SIG-M5 treated with dmso at 0.1 percent for 504 hours (cell line): Measurements from ENCODE around the gene INTS4.
"Not testable (repeated sequence)": the region's sequence is repeated elsewhere in the genome, so short reads cannot be mapped to it uniquely, and the experiment has no call there.

Experiments used
- DNase-seq: peaks from one replicate; lab custom pipeline; 2025; ENCODE audit not compliant: unreplicated experiment; lab: John Stamatoyannopoulos, UW

The INTS4 gene

DNA sequence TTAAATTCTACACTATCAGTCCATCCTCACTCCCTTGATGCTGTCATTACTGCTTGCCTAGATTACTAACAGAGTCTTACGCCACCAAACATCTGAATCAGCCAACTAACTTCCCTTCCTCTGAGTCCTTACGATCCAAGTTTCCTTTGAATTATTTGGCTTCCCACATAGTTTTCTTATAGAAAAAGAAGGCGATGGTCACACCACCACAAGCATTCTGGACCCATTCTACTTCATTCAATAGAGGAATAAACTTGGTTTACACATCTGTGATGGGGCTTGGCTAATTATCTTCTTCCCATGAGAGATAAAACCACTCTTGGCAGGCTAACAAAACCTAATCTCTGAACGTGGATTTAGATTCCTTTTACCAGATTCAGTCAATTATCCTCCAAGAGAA is 35.0 kb downstream of the INTS4 start:
- no peak for DNase-seq

DNA sequence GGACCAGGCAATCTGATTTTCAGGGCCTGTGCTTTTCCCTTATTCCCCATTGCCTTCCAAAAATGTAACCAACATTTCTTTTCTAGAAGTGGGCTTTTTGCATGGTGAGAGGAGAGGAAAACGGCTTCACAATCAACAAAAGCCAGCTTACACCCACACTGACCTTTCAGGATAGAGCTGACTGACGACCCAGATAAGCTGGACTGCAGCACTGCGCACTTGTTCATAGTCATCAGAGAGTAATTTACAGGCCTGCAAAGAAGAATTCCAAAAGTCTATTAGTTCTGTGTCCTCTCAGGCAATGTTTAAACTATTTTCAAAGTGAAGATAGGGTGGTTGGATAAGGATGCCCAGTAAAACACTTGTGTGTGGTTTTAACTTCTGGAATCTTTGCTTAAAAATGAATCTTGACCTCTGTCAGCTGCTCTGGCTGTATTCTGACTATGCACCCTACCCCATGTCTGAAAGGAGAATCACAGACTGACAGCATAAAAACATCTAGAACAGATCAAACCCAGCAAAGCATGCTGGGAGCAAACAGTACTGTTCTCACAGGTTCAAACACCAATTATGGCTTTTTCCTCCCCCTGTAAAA is 35.8 kb downstream of the INTS4 start:
- DNase-seq: not testable (repeated sequence)

DNA sequence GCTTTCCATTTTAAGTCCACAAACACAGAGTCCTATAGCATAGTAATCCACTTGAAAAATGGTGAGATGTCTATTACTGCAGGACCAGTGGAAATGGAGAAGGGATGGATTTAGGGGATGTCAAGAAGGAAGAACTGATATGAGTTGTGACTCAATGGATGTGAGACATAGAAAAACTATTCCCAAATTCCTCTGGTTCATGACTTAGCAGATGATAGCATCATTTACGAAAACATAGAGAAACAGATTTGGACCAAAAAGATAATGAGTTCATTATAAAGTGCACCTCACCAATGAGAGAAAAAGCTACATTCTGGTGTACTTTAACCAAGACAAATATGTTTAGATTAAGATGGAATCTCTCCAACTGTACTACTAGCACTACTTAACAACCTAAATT is 51.2 kb downstream of the INTS4 start:
- DNase-seq: not testable (repeated sequence)

DNA sequence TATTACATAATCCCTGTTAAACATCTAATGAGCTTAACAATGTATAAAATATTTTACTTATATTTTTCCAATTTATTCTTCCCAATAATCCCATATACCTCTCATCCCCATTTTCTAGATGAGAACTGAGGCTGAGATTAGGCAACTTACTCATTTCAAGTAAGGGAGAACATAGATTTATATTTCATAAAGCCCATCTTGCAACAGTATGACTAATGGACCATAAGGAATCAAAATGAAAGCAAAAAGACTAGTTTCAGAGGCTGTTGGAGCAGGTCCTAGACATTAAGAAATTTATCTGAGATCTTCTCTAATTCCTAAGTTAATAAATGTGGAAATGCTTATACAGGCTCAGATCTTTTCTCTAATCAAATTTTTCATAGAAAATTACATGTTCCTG is 52.0 kb downstream of the INTS4 start:
- not testable (repeated sequence) for DNase-seq

DNA sequence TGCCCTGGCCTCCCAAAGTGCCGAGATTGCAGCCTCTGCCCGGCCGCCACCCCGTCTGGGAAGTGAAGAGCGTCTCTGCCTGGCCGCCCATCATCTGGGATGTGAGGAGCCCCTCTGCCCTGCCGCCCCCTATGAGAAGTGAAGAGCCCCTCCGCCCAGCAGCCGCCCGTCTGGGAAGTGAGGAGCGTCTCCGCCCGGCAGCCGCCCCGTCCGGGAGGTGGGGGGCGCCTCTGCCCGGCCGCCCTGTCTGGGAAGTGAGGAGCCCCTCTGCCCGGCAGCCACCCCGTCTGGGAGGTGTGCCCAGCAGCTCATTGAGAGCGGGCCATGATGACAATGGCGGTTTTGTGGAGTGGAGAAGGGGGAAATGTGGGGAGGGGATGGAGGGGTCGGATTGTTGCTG is 60.9 kb downstream of the INTS4 start:
- DNase-seq: not testable (repeated sequence)

DNA sequence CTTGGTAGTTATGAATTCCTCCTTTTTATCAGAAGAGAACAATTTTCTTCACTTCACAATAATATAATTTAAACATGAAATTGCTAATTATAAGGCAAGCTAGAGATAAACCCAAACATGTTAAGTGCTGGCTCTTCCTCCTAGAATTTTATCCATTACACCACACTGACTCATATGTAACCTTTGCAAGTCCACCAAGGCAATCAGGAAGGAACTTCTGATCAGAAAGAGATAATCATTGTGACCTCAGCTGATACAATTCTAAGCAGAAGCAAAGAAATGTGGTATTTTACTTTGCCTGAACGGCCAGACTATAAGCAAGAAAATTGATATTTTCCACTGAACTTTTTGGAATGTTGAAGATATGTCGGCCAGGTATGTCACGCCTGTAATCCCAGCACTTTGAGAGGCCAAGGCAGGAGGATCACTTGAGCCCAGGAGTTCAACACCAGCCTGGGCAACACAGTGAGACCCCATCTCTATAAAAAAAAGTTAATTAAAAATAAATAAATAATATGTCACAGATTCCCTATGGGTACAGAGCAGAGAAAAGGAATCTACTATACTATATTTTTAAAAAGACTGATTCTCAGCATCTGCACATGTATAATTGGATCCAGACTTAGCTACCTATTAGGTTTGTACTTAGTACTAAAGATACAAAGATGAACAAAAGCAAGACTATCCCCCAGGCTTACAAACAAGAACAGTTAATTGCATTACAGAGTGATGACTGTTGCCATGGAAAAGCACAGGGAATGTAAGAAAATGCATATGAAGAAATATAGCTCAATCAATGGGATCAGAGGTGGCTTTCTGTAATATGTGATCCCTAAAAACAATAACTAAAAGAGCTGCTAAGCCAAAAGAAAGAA is 63.9 kb downstream of the INTS4 start:
- DNase-seq: not testable (repeated sequence)

DNA sequence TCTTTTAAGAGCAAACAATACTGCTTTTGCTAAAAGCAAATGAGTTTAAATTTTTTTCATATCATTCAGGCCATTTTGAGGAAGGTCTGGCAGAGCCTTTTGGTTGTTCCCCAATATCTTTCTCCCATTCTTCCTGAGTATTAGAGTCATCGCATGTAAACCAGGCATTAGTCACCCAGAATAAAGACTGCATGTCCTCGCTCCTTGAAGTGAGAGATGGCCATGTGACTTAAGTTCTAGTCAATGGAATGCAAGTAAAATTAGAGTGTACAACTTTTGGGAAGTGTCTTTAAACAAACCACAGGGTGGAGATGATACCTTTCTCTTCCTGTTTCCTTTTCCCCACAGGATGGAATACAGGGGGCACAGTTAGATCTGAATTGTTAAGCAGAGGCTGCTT is 76.8 kb downstream of the INTS4 start:
- not testable (repeated sequence) for DNase-seq

DNA sequence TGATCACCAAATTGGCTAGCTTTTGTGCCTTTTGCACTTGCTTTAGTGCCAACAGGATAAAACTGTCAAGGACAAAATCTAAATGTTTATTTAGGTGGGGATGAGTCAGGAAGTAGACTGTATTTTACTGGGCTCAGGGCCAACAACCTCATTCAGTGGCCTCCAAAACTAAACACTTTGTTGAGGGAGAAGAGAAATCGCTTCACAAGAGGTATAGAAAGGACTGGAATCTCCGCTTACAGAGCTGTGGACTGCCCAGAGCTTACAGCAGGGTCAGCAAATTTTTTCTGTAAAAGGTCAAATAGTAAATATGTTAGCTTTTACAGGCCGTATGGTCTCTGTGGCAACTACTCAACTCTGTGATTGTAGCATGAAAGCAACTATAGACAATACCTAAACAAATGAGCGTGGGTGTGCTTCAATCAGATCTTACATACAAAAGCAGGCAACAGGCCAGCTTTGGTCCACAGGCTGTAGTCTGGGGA is 80.1 kb downstream of the INTS4 start:
- peak; percentile 20 for DNase-seq

DNA sequence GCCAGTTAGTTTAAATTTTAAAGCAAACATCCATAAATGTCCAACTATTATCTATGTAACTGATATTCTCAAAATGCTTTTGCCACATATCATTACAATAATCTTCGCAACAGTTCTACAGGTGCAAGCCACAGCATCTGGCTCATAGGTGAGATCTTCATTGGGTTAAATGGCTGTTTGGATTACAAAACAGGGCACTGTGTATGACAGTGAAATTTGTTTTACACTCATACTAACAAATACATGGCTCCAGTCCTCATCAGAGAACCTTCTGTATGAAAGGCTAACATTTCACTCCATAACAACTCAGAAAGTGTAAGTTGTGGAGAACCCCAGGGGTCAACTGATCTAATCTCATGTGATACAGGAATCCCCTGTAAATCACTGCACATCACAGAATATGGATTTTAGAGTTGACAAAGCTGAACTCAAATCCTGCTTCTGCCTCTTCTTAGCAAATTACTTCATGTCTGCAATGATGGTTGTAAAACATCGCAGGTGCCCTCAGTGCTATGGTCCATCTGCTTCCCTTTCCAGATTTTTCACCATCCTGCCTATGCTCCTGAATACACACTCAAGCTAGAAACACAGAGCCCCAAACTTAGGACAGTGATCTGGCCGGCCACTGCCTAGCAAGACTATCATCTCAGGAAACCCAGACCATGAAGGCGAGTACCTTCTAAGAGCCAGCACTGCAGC is 80.7 kb downstream of the INTS4 start:
- DNase-seq: not testable (repeated sequence)

DNA sequence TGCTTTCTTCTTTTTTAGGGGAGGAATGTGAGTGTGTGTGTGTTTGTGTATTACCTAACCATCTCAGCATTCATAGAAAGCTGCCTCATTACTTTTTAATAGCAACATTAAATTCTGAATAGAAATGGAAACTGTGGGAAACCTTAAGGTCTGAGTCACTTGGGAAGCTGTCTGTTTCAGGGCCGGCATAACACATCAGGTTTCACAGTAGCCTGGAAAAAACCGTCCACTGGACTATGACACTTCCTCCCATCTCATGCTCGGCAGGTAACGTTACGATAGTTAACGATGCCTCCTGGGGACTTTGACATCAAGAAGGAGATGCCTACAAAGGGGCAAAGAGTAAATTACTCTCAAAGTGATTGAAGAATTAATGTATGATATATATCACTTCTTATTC is 83.6 kb downstream of the INTS4 start:
- not testable (repeated sequence) for DNase-seq

DNA sequence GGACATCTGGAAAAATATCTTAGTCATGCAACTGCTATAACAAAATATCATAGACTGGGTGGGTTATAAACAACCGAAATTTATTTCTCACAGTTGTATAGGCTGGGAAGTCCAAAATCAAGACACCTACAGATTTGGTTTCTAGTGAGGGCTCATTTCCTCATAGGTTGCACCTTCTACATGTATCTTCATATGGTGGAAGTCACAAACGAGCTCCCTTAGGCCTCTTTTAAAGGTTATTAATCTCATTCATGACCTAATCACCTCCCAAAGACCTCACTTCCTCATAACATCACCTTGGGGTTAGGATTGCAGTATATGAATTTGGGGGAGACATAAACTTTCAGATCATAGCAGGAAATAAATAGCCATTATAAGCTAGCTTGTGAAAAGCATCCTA is 85.2 kb downstream of the INTS4 start:
- DNase-seq: no peak

DNA sequence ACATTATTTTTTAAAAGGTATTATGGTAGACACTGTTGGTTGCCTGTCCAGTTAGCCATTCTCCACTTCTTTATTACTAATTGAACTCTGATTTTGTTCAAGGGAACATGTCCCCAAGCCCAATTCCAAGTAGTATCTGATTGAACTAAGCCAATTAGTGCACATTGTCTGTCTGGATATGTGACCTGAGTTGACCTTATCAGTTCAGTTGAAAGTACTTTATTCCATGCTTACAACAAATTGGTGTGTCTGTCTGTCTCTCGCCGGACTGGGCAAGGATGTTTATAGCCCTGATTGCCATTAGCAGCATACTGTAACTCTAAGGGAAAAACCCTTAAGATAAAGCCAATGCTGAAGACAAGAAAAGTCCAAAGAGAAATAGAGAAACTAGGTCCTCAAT is 85.6 kb downstream of the INTS4 start:
- DNase-seq: no peak

DNA sequence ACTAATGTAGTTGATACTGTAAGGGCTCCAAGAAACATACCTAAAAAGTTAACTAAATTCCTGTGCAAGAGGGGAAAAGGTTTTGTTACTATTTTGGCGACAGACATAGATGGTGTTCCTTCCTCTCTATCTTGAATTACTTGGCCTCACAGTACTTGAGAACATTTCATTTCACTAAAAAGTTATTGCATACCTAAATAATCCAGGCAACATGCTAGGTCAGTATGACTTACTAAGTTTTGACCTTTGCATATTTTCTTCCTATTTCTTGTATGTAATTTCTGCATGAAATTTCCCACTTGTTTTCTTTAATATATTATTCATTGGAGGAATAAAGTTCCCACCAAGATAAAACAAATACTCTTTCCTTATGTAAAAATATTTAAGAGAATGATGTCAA is 99.5 kb downstream of the INTS4 start:
- DNase-seq: not testable (repeated sequence)

DNA sequence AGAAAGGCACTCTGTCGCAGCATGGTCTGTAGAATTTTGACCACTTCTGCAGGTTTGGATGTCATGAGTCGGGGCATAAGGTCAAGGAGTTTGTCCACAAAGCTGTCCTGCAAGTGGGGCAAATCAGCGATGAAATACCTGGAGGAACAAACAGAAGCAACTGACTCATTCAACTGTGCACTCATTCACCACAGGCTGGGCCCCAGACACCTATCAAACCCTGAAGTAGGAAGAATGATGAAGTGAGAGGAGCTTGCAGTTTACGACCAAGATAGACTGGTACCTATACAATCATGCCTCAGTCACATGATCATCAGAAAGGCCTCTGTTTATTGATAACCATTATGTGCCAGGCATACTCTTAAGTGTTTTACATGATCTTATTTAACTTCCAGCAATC is 102.8 kb downstream of the INTS4 start:
- DNase-seq: not testable (repeated sequence)

DNA sequence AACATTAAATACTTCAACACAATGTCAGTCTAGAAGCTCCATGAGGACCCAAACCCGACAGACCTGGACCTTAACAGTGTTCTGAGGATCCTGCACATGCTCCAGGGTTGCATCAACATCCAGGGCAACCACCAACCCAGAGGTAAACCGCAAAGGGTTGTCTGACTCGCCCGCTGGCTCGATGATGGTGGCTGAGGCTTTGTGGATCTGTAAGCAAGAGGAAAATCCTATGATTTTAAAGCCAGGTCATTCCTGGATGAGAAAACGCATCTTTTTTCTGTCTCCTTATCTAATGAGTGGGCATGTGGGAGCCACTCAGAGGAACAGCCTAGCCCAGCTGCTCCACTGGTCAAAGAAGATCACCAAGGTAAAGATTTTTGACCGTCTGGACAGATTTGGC is 103.2 kb downstream of the INTS4 start:
- not testable (repeated sequence) for DNase-seq

DNA sequence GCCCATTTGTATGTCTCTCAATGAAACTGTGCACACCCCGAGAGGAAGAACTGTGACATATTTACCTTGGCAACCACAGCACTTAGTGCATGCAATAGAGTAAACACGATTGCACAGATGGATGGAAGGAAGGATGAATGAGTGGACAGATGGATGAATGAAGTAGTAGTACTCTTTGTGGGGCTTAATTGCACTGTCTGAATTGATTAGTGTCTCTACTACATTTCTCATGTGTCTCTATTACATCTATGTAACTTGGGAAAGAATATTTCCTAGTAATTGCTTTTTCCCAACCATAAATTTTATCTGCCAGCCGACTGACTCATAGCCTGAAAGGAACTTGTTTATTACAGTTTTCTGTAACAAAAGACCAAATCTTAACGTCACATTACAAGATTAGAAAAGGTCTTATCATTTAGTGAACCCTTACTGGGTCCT is 103.8 kb downstream of the INTS4 start:
- DNase-seq: not testable (repeated sequence)

DNA sequence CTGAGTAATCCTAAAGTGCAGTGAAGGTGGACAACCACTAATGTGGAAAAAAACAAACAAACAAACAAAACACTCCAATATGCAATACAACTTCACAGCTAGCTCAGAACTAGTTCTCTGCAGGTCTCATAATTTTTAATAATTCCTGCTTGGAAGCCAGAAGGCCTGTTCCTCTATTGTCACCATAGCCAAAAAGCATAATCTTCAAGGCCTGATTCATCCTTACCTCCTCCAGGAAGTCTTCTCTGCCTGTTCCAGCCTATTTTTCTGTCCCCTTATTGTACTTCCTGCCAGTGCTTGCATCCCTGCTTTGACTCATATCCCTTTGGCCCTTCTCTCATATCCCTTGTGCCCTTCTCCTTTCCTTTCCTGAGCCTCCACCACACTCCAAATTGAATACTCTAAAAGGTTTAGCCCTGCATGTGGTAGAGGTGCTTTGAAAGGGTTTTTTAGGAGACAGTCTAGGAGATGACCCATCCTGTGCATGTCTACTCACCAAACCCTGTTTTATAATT is 104.3 kb downstream of the INTS4 start:
- DNase-seq: not testable (repeated sequence)

DNA sequence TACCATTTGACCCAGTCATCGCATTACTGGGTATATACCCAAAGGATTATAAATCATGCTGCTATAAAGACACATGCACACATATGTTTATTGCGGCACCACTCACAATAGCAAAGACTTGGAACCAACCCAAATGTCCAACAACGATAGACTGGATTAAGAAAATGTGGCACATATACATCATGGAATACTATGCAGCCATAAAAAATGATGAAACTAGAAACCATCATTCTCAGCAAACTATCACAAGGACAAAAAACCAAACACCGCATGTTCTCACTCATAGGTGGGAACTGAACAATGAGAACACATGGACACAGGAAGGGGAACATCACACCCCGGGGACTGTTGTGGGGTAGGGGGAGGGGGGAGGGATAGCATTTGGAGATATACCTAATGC is 105.4 kb downstream of the INTS4 start:
- DNase-seq: not testable (repeated sequence)

DNA sequence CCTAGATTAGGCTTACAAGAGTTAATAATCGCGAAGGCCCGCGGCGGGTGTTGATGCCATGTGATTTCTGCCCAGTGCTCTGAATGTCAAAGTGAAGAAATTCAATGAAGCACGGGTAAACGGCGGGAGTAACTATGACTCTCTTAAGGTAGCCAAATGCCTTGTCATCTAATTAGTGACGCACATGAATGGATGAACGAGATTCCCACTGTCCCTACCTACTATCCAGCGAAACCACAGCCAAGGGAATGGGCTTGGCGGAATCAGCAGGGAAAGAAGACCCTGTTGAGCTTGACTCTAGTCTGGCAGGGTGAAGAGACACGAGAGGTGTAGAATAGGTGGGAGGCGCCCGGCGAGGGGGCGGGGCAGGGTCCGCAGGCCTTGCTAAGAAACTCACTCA is 108.1 kb downstream of the INTS4 start:
- DNase-seq: no peak

DNA sequence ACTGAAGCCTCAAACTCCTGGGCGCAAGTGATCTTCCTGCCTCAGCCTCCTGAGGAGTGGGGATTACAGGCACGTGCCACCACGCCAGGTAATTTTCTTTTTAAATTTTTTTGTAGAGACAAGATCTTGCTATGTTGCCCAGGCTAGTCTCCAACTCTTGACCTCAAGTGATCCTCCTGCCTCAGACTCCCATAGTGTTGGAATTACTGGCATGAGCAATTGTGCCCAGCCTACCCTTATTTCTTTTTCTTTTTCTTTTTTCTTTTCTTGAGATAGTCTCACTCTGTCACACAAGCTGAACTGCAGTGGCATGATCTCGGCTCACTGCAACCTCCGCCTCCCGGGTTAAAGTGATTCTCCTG is 109.7 kb downstream of the INTS4 start:
- no peak for DNase-seq

DNA sequence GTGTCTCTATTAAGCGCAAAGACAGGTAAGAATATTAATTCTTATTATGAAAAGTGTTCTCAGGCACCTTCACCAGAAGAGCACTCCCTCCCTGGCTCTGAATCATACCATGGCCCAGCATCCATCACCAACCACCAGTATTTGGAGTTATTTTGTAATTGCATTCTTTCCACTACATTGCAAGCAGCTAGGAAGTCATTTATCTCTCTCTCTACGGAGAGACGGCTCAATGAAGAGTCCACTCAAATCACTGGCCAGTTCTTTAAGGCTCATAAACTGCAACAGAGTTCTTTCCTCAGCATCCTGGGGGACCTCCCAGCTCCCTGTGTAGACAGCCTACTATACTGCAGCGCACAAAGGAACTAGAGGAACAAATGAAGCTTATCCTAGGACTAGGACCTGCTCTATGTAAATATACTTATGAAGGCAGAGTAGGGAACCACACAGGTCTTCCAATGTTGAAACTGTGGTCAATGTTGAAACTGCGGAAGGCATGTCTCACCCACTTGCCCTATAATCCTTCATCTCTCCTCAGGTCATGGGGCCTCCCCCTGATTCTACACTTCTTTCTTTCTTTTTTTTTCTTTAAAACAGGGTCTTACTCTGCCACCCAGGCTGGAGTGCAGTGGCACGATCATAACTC is 110.2 kb downstream of the INTS4 start:
- no peak for DNase-seq
